ENCODE data around the gene RPL14.

RPL14 gene

GRCh38 chr3:40476478-40477470, 19.6 kb downstream of the RPL14 start, which contains the start of gene ZNF619:
Gene ZNF619 (plus strand): TSS chr3:40477122. CDS start chr3:40477980, 858 bp downstream.
- peaks cover 27% of the 10 kb centered on the region for H3K27me3 Mint-ChIP-seq (ENCODE audit: low read depth, poor library complexity)
- TF ChIP-seq CTCF (IDR thresholded peaks at IDR 0.05): no peak
- peaks cover 15% of the 10 kb centered on the region for H3K4me1 Mint-ChIP-seq
- H3K9me3 Mint-ChIP-seq: no peaks in the 10 kb centered on the region
- peak; percentile 65 for DNase-seq
- peaks cover 5% of the 10 kb centered on the region for H3K36me3 Mint-ChIP-seq (ENCODE audit: low read depth)
- H3K4me3 Mint-ChIP-seq: peak within 1 kb of the TSS; percentile 89
- H3K27ac Mint-ChIP-seq: no peak within 1 kb of the TSS

GRCh38 chr3:40477666-40478065, 20.5 kb downstream of the RPL14 start:
- no peak for DNase-seq
- peaks cover 11% of the 10 kb centered on the region for H3K36me3 Mint-ChIP-seq (ENCODE audit: low read depth)
- TF ChIP-seq CTCF (IDR thresholded peaks at IDR 0.05): no peak
- H3K27ac Mint-ChIP-seq: no peak overlapping the region
- H3K4me3 Mint-ChIP-seq: peak overlapping the region; percentile 89
- H3K4me1 Mint-ChIP-seq: peaks cover 15% of the 10 kb centered on the region
- H3K9me3 Mint-ChIP-seq: no peaks in the 10 kb centered on the region
- peaks cover 27% of the 10 kb centered on the region for H3K27me3 Mint-ChIP-seq (ENCODE audit: low read depth, poor library complexity)

GRCh38 chr3:40487172-40487571, 30.0 kb downstream of the RPL14 start:
- Mint-ChIP-seq H3K27ac (no peak overlapping the region), H3K9me3 (peaks cover 35% of the 10 kb centered on the region), H3K4me1 (no peaks in the 10 kb centered on the region), H3K27me3 (ENCODE audit: low read depth, poor library complexity) (no peaks in the 10 kb centered on the region), H3K4me3 (no peak overlapping the region), H3K36me3 (ENCODE audit: low read depth) (peaks cover 78% of the 10 kb centered on the region)
- no peak for DNase-seq
- TF ChIP-seq CTCF (IDR thresholded peaks at IDR 0.05): no peak

- DNase-seq: no peak
- Mint-ChIP-seq H3K36me3 (ENCODE audit: low read depth) (peaks cover 48% of the 10 kb centered on the region), H3K27ac (no peak overlapping the region), H3K27me3 (ENCODE audit: low read depth, poor library complexity) (no peaks in the 10 kb centered on the region), H3K4me3 (no peak overlapping the region), H3K4me1 (no peaks in the 10 kb centered on the region), H3K9me3 (peaks cover 30% of the 10 kb centered on the region)
- no peak for TF ChIP-seq CTCF (IDR thresholded peaks at IDR 0.05)
Measured at GRCh38 chr3:40490916-40491315, 33.8 kb downstream of the RPL14 start.

- no peak overlapping the region for H3K4me3 Mint-ChIP-seq
- DNase-seq: no peak
- no peak for TF ChIP-seq CTCF (IDR thresholded peaks at IDR 0.05)
- H3K4me1 Mint-ChIP-seq: peaks cover 3% of the 10 kb centered on the region
- no peak overlapping the region for H3K27ac Mint-ChIP-seq
- H3K27me3 Mint-ChIP-seq (ENCODE audit: low read depth, poor library complexity): peaks cover 14% of the 10 kb centered on the region
- no peaks in the 10 kb centered on the region for H3K9me3 Mint-ChIP-seq
- peaks cover 12% of the 10 kb centered on the region for H3K36me3 Mint-ChIP-seq (ENCODE audit: low read depth)
Measured at GRCh38 chr3:40494698-40495097, 37.6 kb downstream of the RPL14 start.

All from nephron progenitor cell (in vitro differentiated cells).